Heart left ventricle (tissue), 16 donors: ENCODE results near the gene PAMR1. TPM values are rescaled to one million over a fixed set of nuclear protein-coding genes. Genes with fewer than 3 reads are reported as not detected.

Experiments used
- ATAC-seq, 4 donors: fragments of 200-7000 bp; cut with Tn5 transposase; one replicate each; pipeline ENCODE4 v1.9.1; 2020 to 2022; ENCODE audit warnings: moderate library complexity in 4 of 4, mild to moderate bottlenecking in 3 of 4, moderate number of reproducible peaks in 1 of 4
- DNase-seq, 5 donors: peaks; one replicate each; pipeline ENCODE4 v3.0.0-alpha.2; 2020
- H3K27ac ChIP-seq, 12 donors: fragments of 200-600 bp; sonication (generic) in 4 of 12; one replicate each; pipeline versions ENCODE4 v1.5.0 to v1.8.0; 2016 to 2022; ENCODE audit warnings: mild to moderate bottlenecking in 2 of 12
- H3K27me3 ChIP-seq, 9 donors: fragments of 200-600 bp; sonication (generic) in 2 of 9; one replicate each; pipeline versions ENCODE4 v1.5.1 to v1.8.0; 2016 to 2022; ENCODE audit warnings: mild to moderate bottlenecking in 3 of 9
- H3K36me3 ChIP-seq, 9 donors: fragments of 200-600 bp; sonication (generic) in 2 of 9; one replicate each; pipeline versions ENCODE4 v1.5.0 to v1.8.0; 2018 to 2022; ENCODE audit warnings: mild to moderate bottlenecking in 2 of 9
- H3K4me1 ChIP-seq, 12 donors: fragments of 200-600 bp; sonication (generic) in 4 of 12; one replicate each; pipeline versions ENCODE4 v1.5.0 to v1.8.0; 2016 to 2022; ENCODE audit warnings: mild to moderate bottlenecking in 3 of 12
- H3K4me3 ChIP-seq, 12 donors: fragments of 200-600 bp; sonication (generic) in 4 of 12; one replicate each; pipeline versions ENCODE4 v1.5.0 to v1.8.0; 2017 to 2022; ENCODE audit warnings: mild to moderate bottlenecking in 9 of 12, moderate library complexity in 4 of 12
- H3K9me3 ChIP-seq, 12 donors: fragments of 200-600 bp; sonication (generic) in 4 of 12; one replicate each; pipeline versions ENCODE4 v1.5.0 to v1.8.0; 2016 to 2022; ENCODE audit warnings: mild to moderate bottlenecking in 1 of 12
- POLR2A ChIP-seq, 2 donors: fragments of 450-650 bp; IDR thresholded peaks; one replicate each; pipeline ENCODE4 v1.6.1; 2017; ENCODE audit warnings: antibody characterized with exemption in 2 of 2, mild to moderate bottlenecking in 2 of 2, moderate library complexity in 2 of 2
- WGBS, 4 donors: extraction: QIAGEN DNeasy Blood & Tissue Kit in 2 of 4; methylation state at CpG; one replicate each; pipeline versions ENCODE4 v1.1.5 to v1.1.7; 2013 to 2018; 5-methylcytosine and 5-hydroxymethylcytosine counted together
- intact Hi-C, 10 donors: fragments of 100-400 bp; cut with DNase I; formaldehyde crosslinking; loops; one replicate each; pipeline versions ENCODE4 v1.11.1 to v1.14.2; 2022
- polyA plus RNA-seq, 2 donors: library from polyadenylated mRNA; stranded (reverse); fragments of 200-250 nt; gene quantifications; one replicate each; pipeline ENCODE4 v1.2.3, GENCODE V29; 2013
- total RNA-seq, 9 donors: library from RNA; depleted of rRNA in 2 of 9; stranded (reverse); fragments of >200 nt in 2 of 9; fragmentation: NEBNext Ultra II Directional in 3 of 9; extraction: Animal tissue kit (Norgen Biotek cat#: 25700) in 3 of 9; gene quantifications; one replicate each; pipeline versions ENCODE4 v1.1.0 to v1.2.4, GENCODE V29; 2016 to 2023
- TF ChIP-seq, protein P1 (sequence below), 12 donors: fragments of 200-600 bp; sonication (generic) in 4 of 12; IDR thresholded peaks; one replicate each; pipeline versions ENCODE4 v1.5.0 to v1.8.0; 2018 to 2022; ENCODE audit warnings: antibody characterized with exemption in 12 of 12, mild to moderate bottlenecking in 5 of 12
- donor health status: ischemic (EF 13 %, LVEDD 7.1; RV severe dilation, severe dysfunction).
- donor health status: healthy with polysubstance abuse.
- donor health status: DM: no; HTN: yes; CAD: no.
- donor health status: DM: no; HTN: no; CAD: no.
- donor health status: ischemic (EF 25% LVEDD 6.9; RV normal size, moderate dysfunction).
- donor health status: ischemic (EF 25% LVEDD 5.7; RV mildly dilated, moderate dysfunction).
- donor health status: healthy.
- donor health status: DM: yes; HTN: yes; CAD: no.
- donor health status: ischemic (EF 35%, LVEDD 5.7; RV mildly dilated, moderate dysfunction).
- donor health status: nonischemic (EF 11% LVEDD 7.7; RV severe dilation, severe dysfunction).
- donor health status: DM: yes; HTN: yes; CAD: no.
- donor health status: PGD.
- donor health status: ischemic (EF 29% LVEDD 5.4; RV normal size, mild dysfunction).
- donor health status: nonischemic (EF 23%, LVEDD 6.1; RV moderate dilation, normal function).

Gene PAMR1
- total and polyA plus RNA-seq, 11 donors, result 3.5 to 18.3 (median 7.0) TPM

- Histone ChIP-seq H3K27me3 (peaks cover 0 to 5% (median 0%) of the 10 kb centered on the region in 9 donors), H3K27ac (no peak overlapping the region), H3K4me1 (no peaks in the 10 kb centered on the region), H3K4me3 (no peak overlapping the region), H3K9me3 (no peaks in the 10 kb centered on the region), H3K36me3 (peaks cover 0 to 10% (median 0%) of the 10 kb centered on the region in 9 donors)
- 75 to 84% (median 79%) methylated on average over 3 of the region's 3 CpGs for WGBS, 4 donors
- DNase-seq (no peak), ATAC-seq (no peak)
- TF ChIP-seq, protein P1, sequence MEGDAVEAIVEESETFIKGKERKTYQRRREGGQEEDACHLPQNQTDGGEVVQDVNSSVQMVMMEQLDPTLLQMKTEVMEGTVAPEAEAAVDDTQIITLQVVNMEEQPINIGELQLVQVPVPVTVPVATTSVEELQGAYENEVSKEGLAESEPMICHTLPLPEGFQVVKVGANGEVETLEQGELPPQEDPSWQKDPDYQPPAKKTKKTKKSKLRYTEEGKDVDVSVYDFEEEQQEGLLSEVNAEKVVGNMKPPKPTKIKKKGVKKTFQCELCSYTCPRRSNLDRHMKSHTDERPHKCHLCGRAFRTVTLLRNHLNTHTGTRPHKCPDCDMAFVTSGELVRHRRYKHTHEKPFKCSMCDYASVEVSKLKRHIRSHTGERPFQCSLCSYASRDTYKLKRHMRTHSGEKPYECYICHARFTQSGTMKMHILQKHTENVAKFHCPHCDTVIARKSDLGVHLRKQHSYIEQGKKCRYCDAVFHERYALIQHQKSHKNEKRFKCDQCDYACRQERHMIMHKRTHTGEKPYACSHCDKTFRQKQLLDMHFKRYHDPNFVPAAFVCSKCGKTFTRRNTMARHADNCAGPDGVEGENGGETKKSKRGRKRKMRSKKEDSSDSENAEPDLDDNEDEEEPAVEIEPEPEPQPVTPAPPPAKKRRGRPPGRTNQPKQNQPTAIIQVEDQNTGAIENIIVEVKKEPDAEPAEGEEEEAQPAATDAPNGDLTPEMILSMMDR (IDR thresholded peaks at IDR 0.05), result no peak
- intact Hi-C loops, result no loop called here
Observed at GRCh38 chr11:35466058-35466457, 59.4 kb downstream of the PAMR1 start.

- no peak overlapping the region for H3K4me3 ChIP-seq
- peaks cover 0 to 5% (median 0%) of the 10 kb centered on the region in 9 donors for H3K27me3 ChIP-seq
- DNase-seq (no peak), ATAC-seq (no peak)
- TF ChIP-seq POLR2A (IDR thresholded peaks at IDR 0.05), result no peak
- TF ChIP-seq, protein P1 (IDR thresholded peaks at IDR 0.05), result no peak
- H3K9me3 ChIP-seq, result no peaks in the 10 kb centered on the region
- peaks cover 0 to 10% (median 0%) of the 10 kb centered on the region in 9 donors for H3K36me3 ChIP-seq
- 92 to 95% (median 93%) methylated on average over 1 of the region's 1 CpG for WGBS, 4 donors
- intact Hi-C loops, result no loop called here
- H3K4me1 ChIP-seq, result no peaks in the 10 kb centered on the region
- no peak overlapping the region for H3K27ac ChIP-seq
Observed at GRCh38 chr11:35464308-35464707, 61.1 kb downstream of the PAMR1 start.

- intact Hi-C loops, result no loop called here
- TF ChIP-seq POLR2A (IDR thresholded peaks at IDR 0.05), result no peak
- TF ChIP-seq, protein P1 (IDR thresholded peaks at IDR 0.05), result no peak
- Histone ChIP-seq H3K36me3 (peaks cover 0 to 5% (median 0%) of the 10 kb centered on the region in 9 donors), H3K27ac (no peak overlapping the region), H3K4me1 (no peaks in the 10 kb centered on the region), H3K4me3 (no peak overlapping the region), H3K27me3 (peaks cover 0 to 5% (median 0%) of the 10 kb centered on the region in 9 donors), H3K9me3 (no peaks in the 10 kb centered on the region)
- DNase-seq, result no peak
- WGBS, 4 donors, result 69 to 80% (median 75%) methylated on average over 13 of the region's 13 CpGs
- ATAC-seq, result no peak
Observed at GRCh38 chr11:35463331-35463751, 62.1 kb downstream of the PAMR1 start.

DNA sequence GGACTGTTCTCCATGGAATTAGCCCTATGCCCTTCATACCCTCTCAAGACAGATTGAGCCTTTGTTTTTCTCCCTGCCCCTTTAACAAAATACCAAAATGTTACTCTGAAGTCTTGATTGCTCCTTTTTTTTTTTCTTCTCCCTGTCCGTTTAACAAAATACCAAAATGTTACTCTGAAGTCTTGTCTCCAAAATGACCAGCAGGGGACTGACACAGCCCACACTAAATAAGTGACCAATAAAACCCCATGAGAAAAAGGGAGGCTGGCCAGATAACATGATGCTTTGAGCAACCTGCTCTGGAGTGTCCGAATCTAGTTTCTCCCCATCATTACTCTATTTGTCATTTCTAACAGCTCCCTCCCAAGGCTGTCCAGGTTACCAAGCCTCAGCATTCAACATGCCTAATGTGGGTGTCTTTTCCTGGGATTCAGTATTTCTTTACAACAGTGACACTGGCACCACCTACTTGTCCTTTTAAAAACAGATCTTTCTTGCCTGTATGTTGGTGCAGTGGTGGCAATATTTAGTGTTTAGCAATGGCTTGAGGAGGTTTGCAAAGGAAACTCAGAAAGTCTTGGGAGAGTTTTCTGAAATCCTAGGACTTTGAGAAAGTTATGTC is 63.4 kb downstream of the PAMR1 start:
- Histone ChIP-seq H3K27me3 (peaks cover 0 to 5% (median 0%) of the 10 kb centered on the region in 9 donors), H3K36me3 (peaks cover 0 to 1% (median 0%) of the 10 kb centered on the region in 9 donors), H3K4me3 (no peak overlapping the region), H3K9me3 (no peaks in the 10 kb centered on the region), H3K4me1 (no peaks in the 10 kb centered on the region), H3K27ac (no peak overlapping the region)
- DNase-seq (no peak), ATAC-seq (no peak)
- intact Hi-C loops, result no loop called here
- TF ChIP-seq, protein P1 (IDR thresholded peaks at IDR 0.05), result no peak
- TF ChIP-seq POLR2A (IDR thresholded peaks at IDR 0.05), result no peak
- 61 to 74% (median 69%) methylated on average over 2 of the region's 2 CpGs for WGBS, 4 donors
